C4-2B (cell line): ENCODE data around the gene EGFLAM.
"Not testable (repeated sequence)": the region's sequence is repeated elsewhere in the genome, so short reads cannot be mapped to it uniquely, and the experiment has no call there.

Source experiments
- H3K27ac ChIP-seq: fragments of 450-650 bp; 2 replicates; pipeline ENCODE4 v1.5.1; 2017
- CTCF ChIP-seq: fragments of 450-650 bp; conservative IDR thresholded peaks from 2 replicates; pipeline ENCODE4 v1.5.1; 2017; ENCODE audit warnings: mild to moderate bottlenecking
- ZFX ChIP-seq: fragments of 450-650 bp; IDR thresholded peaks from 2 replicates; pipeline ENCODE4 v1.6.1; 2017

EGFLAM gene

GRCh38 chr5:38323645-38324295 is 65.4 kb downstream of the EGFLAM start:
- no peak overlapping the region for H3K27ac ChIP-seq
- TF ChIP-seq CTCF (no peak), ZFX (no peak)

- no peak for TF ChIP-seq ZFX
- no peak for TF ChIP-seq CTCF
- H3K27ac ChIP-seq: no peak overlapping the region
These were observed 70.9 kb downstream of the EGFLAM start for GRCh38 chr5:38329132-38329715.

- H3K27ac ChIP-seq: no peak overlapping the region
- no peak for TF ChIP-seq ZFX
- no peak for TF ChIP-seq CTCF
These were observed 71.8 kb downstream of the EGFLAM start for GRCh38 chr5:38330207-38330606.

- TF ChIP-seq ZFX (no peak), CTCF (no peak)
- no peak overlapping the region for H3K27ac ChIP-seq
These were observed 73.5 kb downstream of the EGFLAM start for GRCh38 chr5:38331831-38332230.

GRCh38 chr5:38333181-38333580 is 74.8 kb downstream of the EGFLAM start:
- H3K27ac ChIP-seq: not testable (repeated sequence)

- no peak overlapping the region for H3K27ac ChIP-seq
- TF ChIP-seq ZFX (no peak), CTCF (no peak)
These were observed 80.1 kb downstream of the EGFLAM start for GRCh38 chr5:38338455-38338854.

GRCh38 chr5:38339446-38339845 is 81.1 kb downstream of the EGFLAM start:
- no peak for TF ChIP-seq CTCF
- no peak for TF ChIP-seq ZFX
- no peak overlapping the region for H3K27ac ChIP-seq

- TF ChIP-seq ZFX (no peak), CTCF (no peak)
- H3K27ac ChIP-seq: no peak overlapping the region
These were observed 82.7 kb downstream of the EGFLAM start for GRCh38 chr5:38341056-38341455.
